HG03432 (cell line): ENCODE results near the gene SPATA9.
"Not testable (repeated sequence)": the region's sequence is repeated elsewhere in the genome, so short reads cannot be mapped to it uniquely, and the experiment has no call there.

Experiments used
- ATAC-seq: cut with Tn5 transposase; IDR thresholded peaks from one replicate; pipeline ENCODE4 v1.9.1; 2021; ENCODE audit warnings: mild to moderate bottlenecking, moderate library complexity; ENCODE audit not compliant: unreplicated experiment

SPATA9 gene

DNA sequence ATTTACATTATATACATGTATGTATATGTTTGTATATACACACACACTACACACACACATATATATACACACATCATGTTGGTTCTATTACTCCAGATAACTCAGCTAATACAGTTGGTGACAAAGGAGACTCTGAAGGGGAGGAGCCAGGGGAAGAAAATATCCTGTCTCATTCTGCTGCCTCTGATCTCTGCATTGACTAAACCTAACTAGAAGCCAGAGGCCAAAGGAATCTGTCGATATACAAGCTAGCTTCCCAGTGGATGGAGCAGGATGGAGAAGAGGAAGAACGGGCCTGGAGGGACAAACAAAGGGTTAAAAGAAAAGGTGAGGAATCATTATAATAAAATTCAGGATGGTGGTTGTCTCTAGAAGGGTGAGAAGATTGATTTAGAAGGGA lies 34.6 kb upstream of the SPATA9 start:
- no peak for ATAC-seq

DNA sequence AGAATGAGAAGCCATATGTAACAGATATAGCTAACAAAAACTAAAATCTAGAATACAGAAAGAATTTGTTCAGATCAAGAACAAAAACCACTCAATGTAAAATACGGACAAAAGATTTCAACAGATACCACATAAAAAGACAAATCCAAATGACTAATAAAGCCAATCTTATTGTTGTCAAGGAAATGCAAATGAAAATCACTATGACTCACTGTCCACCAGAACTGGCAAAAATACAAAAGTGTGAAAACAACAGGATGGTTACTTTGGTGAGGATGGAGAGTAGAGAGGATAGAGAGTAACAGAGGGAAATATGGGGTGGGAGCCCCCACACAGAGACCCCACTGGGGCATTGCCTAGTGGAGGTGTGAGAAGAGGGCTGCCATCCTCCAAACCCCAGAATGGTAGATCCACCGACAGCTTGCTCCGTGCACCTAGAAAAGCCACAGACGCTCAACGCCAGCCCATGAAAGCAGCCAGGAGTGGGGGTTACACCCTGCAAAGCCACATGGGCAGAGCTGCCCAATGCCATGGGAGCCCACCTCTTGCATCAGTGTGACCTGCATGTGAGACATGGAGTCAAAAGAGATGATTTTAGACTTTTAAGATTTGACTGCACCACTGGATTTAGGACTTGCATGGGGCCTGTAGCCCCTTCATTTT lies 33.1 kb upstream of the SPATA9 start:
- peak; percentile 42 for ATAC-seq

DNA sequence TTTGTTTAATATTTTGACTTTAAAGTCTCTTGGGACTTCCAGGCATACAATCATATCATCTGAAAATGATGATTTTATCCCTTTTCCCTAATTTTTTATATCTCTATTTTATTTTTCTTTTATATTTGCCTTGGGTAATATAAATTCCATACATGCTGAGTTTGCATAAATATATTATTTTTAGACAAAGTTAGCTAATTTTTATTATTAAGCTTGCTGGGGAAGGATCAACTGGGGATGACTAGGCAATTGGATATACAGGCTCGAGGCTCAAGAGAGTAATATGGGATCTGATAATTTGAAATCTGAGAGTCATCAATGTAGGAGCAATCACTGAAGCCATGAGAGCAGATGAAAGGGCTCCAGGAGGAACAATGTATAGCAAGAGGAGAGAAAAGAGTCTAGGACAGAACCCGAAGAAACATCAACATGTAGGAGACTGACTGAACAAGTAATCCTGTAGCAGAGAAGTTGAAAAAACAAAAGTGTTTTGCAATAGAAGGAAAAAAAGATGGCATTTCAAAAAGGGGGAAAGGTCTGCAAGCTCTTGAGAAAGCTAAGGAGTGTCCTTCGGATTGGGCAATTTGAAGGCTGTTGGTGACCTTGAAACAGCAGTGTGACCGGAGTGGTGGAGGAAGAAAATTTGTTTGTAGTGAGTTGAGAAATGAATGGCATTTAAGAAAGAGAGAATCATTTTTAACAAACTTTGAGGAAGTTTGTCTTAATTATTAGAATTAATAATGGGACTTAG lies 31.3 kb upstream of the SPATA9 start:
- no peak for ATAC-seq

DNA sequence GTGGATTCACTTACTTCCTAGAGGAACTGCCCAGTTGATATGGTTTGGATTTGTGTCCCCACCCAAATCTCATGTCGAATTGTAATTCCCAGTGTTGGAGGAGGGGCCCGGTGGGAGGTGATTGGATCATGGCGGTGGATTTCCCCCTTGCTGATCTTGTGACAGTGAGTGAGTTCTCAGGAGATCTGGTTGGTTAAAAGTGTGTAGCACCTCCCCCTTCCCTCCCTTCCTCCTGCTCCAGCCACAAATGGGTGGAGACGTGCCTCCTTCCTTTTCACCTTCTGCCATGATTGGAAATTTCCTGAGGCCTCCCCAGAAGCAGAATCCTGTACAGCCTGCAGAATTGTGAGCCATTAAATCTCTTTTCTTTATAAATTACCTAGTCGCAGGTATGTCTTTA lies 30.5 kb upstream of the SPATA9 start:
- not testable (repeated sequence) for ATAC-seq

DNA sequence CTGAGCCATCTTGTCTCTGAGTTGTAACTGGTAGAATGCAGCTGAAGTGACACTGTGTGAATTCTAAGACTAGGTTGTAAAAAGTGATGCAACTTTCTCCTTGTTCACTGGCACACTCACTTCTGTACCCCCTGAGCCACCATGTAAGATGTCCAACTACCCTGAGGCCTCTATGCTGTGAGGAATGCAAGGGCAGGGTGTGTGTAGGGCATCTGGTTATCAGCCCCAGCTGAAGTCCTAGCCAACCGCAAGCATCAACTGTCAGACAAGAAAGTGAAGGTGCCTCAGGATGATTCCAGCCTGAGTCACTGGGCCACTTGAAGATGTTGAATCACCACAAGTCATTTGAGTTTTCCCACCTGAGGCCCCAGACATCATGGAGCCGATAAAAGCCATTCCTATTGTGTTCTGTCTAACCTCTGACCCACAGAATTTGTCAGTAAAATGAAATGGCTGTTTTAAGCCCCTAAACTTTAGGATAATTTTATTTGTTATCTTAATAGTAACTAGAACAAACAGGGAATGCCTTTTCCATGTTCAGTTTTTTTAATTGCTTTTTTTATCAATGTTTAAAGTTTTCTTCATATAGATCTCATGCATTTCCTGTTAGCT lies 29.7 kb upstream of the SPATA9 start:
- no peak for ATAC-seq

DNA sequence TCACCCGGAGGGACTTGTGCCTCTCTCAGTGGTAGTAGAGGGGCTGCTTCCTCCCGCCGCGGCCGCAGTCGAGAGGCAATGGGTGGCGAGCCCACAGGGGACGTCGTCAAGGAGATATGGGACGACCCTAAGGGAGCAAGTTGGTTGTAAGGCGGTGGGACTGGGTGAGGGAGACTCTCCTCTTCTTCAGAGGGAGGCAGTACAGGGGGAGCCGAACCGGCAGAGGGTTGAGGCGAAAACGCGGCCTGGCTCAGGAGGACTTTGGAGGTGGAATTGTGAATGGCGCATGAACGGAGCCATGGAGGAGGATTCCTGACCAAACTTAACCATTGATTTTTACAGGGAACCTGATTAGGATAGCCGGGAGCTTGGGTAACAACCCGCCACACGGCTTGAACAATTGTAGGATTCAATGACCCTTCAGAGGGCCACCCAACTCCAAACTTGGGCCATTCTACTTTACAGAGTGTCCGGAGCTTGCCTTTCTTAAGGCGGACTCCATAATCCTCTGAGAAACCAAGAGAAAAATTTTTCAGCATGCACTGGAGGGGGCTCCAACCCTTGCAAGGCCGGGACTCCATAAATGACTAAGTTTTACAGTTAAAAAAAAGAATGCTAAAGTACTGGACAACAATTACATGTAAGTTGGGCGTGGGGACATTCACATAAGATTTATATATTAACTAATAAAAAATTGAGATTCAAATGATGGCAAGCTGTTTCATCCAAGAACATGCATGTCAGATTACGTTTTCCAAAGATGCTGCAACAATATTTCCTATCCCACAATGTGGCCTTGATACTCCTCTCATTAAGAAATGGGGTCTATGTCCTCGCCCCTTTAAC lies 28.9 kb upstream of the SPATA9 start:
- ATAC-seq: no peak

DNA sequence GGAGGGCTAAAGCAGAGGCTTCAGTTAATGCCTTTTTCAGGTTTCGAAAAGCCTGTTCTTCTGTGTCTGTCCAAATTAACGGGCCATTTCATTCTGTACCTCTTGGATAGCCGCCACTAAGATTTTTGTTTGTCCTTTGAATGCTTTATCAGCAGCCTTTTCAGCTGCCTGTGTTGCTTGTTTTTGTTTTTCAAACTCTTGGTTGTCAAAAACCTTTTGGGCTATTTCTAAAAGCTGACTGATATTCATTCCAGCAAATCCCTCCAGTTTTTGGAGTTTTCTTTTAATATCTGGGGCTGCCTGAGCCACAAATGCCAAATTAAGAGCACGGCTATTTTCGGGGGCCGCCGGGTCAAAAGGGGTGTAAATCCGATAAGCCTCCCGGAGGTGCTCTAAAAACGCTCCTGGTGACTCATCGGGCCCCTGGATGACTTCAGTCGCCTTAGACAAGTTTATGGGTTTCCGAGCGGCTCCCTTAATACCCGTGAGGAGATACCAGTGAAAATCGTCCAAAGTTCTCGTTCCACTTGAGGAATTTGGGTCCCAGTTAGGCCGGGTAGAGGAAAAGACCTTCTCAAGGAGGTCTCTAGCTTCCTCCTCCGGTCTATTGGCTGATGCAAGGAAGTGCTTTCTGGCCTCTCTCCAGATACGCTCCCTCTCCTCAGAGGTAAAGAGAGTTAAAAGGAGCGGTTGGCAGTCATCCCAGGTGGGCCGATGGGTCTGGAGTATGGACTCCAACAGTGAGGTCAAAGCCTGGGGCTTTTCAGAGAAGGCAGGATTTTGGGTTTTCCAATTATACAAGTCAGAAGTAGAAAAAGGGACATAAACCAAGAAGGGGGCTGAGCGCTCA lies 28.1 kb upstream of the SPATA9 start:
- ATAC-seq: not testable (repeated sequence)

DNA sequence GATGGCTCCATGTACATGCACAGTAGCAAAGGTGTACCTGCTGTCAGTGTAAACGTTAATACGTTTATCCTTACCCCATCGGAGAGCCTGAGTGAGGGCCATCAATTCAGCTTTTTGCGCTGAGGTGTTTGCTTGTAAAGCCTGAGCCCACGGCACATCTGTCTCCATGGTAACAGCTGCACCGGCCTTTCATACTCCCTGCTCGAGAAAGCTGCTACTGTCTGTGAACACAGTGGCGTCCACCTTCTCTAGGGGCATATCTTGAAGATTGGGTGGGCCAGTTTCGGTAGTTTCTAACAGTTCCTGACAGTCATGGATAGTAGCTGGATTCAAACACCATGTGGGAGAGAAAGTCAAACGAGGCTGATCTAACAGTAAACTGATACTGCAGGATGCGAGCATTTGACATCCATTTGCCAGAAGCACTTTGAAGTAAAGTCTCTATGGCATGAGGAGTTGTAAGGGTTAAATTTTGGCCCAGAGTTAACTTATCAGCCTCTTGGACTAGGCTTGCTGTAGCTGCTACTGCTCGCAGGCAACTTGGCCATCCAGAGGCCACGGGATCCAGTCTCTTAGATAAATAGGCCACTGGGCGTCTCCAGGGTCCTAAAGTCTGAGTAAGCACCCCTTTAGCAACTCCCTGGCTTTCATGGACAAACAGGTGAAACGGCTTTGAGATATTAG lies 27.3 kb upstream of the SPATA9 start:
- no peak for ATAC-seq

DNA sequence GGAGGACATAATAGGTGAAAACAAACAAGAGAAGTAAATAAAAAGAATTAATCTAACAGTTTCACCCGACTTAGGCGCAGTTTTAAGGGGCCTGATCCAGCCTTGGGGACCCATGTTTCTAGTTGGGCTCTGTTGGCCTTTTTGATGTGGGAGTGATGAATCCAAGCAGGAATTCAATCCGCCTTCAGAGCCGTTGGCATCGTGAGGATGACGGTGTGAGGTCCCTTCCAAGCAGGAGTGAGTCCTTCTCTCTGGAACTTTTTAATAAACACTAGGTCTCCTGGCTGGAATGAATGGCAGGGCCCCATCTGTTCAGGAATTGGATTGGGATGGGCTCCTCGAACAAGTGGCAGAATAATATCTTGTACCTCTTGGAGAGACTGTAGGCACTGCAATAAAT lies 26.1 kb upstream of the SPATA9 start:
- ATAC-seq: no peak

DNA sequence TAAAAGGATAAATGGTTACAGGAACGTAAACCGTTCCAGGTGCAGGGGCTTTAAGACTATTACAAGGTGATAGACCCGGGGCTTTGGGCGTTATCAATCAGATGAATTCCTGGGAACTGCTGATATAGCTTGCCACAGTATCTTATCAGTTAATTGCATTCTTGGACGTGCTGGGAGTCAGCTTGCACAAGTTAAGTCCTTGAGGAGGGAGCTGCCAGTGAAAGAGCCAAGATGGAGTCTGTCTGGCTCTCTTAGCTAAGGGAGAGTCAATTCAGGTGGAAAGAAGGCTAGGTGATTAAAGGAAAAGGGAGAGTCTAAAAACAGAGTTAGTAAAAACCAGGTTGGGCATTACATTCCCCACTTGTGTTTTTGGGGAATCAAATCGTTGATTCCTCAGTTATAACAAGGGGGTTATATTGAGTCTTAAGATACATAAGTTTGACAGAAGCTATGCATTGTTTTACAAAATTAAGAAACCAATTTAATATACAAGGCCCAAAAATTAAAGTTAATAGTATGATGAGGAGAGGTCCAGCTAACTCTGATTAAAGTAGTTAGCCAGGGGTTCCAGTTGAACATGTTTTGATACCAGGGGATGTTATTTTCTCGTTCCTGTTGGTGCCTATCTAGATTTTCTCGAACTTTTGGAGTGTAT lies 24.9 kb upstream of the SPATA9 start:
- ATAC-seq: not testable (repeated sequence)

DNA sequence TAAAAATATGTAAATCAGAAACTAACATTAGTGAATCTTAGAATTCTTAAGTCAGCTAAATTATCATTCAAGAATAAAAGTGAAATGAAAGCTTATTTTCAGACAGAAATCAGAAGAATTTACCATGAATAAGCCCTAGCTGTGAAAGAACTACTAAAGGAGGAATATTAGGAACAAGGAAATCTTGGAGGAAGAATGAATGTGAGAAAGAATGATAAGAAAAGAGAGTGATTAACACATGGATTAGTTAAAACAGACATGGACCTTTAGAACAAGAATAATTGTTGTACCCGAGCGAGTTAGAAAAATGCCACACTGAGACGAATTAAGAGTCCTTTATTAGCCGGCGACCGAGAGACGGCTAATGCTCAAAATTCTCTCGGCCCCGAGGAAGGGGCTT lies 24.3 kb upstream of the SPATA9 start:
- no peak for ATAC-seq

DNA sequence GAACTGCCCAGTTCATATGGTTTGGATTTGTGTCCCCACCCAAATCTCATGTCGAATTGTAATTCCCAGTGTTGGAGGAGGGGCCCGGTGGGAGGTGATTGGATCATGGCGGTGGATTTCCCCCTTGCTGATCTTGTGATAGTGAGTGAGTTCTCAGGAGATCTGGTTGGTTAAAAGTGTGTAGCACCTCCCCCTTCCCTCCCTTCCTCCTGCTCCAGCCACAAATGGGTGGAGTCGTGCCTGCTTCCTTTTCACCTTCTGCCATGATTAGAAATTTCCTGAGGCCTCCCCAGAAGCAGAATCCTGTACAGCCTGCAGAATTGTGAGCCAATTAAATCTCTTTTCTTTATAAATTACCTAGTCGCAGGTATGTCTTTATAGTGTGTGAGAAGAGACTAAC lies 23.4 kb upstream of the SPATA9 start:
- not testable (repeated sequence) for ATAC-seq

DNA sequence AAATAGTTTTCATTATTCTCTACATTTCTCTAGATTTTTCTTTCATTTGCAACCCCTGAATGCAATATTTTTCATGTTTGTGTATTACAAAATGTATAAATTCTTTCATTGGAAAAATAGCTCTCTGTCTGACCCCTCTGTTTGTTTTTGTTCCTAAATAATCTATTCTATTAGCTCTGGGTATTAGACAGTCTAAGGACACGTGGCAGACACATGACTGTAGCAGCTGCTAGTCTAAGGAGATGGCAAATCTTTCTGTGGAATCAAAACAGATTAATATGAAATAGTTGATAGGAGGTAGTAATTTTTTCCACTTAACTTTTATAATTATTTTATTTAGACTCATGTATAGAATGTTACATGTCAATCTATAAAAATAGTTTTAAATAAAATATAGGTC lies 21.4 kb upstream of the SPATA9 start:
- ATAC-seq: no peak

DNA sequence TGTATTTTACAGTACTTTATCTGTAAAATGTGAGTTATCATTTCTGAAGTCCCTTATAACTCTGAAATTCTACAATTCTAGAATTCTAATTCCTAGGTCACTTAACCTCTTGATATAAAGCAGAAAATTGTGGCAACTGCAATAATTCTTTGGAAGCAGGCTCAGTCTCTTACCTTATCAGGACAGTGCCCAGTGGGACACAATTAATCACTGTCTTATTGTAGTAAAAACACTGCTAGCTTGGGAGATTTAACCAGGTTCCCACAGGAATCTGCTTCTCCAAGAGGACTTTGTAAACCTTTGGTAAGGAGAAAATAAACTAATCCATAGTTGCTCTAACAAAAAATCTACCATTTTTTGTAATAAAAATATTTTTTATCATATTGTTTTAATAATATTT lies 18.3 kb upstream of the SPATA9 start:
- ATAC-seq: no peak

DNA sequence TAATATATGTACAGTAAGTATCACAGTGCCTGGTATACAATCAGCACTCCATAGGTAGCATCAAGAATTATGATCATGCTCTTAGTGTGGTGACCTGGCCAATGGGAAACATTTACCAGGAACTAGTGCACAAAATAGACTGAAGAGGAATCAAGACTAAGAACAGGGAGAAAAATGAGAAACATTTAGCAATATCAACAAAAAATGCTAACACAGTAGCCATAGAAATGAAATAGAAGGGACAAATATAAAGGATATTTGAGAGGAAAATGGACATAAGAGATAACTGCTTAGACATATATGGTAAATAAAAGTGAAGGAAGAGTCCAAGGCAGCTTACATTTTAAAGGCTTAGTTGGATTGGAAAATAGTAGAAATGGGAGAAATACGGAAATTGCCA lies 16.5 kb upstream of the SPATA9 start:
- no peak for ATAC-seq

DNA sequence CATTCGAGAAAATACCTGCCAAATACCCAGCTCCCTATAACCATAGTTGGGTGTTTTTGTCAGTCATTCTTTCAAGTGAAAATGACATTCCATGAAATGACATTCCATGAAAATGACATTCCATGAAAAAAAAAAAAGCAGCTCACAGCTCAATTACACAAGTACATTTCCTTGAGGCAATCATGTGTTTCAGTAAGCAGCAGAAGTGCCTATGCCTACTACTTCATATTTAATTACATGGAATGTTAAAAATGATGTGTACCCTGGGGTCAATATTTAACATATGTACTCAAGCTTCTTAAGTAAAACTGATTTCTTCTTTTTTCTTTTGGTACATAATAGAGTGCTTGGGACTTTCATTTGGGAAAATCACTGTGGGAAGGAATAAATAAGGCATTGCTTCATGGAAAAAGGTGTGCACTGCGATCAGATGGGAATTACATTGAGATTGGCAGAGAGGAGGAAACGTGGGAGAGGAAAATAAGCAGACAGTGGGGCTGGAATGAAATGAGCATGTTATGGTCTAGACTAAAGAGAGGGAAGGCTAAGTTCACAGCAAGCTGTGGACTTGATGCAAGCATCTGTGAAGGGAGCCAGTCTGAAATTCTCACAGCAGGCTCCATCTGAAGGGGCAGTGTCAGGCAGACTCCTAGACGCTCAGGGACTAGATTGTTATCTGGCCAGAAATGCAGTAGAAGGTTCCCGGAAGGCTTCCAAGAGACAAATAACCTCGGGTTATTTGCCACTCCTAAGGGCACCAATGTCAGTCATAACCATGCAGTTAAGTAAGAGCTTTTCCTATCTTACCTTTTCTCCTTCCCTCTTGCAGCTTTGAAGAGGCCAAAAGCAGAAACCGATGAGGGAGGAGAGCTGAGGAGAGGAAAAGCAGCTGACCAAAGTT lies 15.2 kb upstream of the SPATA9 start:
- no peak for ATAC-seq

DNA sequence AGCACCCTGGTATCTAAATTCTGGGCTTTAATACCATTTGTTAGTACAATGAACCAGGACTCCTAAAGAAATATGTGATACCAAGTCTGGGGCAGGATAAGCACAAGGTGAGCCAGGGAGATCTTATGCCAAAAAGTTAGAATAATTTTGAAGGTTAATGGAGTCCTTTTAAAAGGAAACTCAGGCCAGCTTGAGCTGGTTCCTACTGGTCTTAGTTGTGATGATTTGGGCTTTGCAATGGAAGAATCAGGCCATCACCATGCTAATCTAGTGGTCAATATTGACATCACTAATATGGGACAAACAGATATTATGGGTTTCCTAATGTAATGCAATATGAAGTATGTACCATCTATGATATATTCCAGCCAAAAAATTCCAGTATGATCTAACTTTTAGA lies 7.5 kb upstream of the SPATA9 start:
- ATAC-seq: no peak

DNA sequence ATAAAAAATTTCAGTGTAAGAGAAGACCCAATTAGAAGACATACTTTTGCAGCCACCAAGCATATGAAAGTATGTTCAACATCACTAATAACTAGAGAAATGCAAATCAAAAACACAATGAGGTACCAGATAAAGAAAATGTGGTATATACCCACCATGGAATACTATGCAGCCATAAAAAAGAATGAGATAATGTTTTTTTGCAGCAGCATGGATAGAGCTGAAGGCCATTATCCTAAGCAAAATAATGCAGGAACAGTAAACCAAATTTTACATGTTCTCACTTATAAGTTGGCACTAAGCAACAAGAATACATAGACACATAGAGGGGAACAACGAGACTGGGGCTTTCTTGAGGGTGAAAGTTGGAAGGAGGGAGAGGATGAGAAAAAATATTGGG lies 6.9 kb upstream of the SPATA9 start:
- ATAC-seq: no peak
